Kidney (tissue), 14 donors: ENCODE results near the gene SLC44A4. TPM values are rescaled to one million over a fixed set of nuclear protein-coding genes. Genes with fewer than 3 reads are reported as not detected.
"Not testable (repeated sequence)": the region's sequence is repeated elsewhere in the genome, so short reads cannot be mapped to it uniquely, and the experiment has no call there.

Experiments used
- DNase-seq, 5 donors: peaks; one replicate each; pipeline ENCODE4 v3.0.0-alpha.2; 2013 to 2020
- FAIRE-seq: peaks from 2 replicates; lab custom pipeline; 2012; peaks lifted over from hg19 to GRCh38; lab: Jason Lieb, UNC
- H3K27ac ChIP-seq, 2 donors: one replicate each; pipeline ENCODE4 v1.7.0; 2013; ENCODE audit warnings: low read depth in 2 of 2, low read length in 2 of 2, inconsistent platforms in 1 of 2
- H3K27me3 ChIP-seq: one replicate; pipeline ENCODE4 v1.7.1; 2013; ENCODE audit warnings: low read length, inconsistent platforms; ENCODE audit not compliant: control insufficient read depth, insufficient read depth
- H3K36me3 ChIP-seq, 3 donors: one replicate each; pipeline versions ENCODE4 v1.7.0 to v1.7.1; 2013; ENCODE audit warnings: low read length in 3 of 3, control low read depth in 1 of 3, inconsistent platforms in 1 of 3; ENCODE audit not compliant: insufficient read depth in 3 of 3, control insufficient read depth in 2 of 3
- H3K4me1 ChIP-seq, 3 donors: one replicate each; pipeline versions ENCODE4 v1.7.0 to v1.7.1; 2013; ENCODE audit warnings: low read length in 3 of 3, inconsistent platforms in 1 of 3, low read depth in 1 of 3; ENCODE audit not compliant: control insufficient read depth in 2 of 3, insufficient read depth in 2 of 3
- H3K4me3 ChIP-seq, 3 donors: one replicate each; pipeline versions ENCODE4 v1.7.0 to v1.8.1; 2013; ENCODE audit warnings: low read length in 3 of 3, control low read depth in 1 of 3, inconsistent platforms in 1 of 3
- H3K9ac ChIP-seq, 3 donors: one replicate each; pipeline versions ENCODE4 v1.7.0 to v1.7.1; 2013; ENCODE audit warnings: low read length in 3 of 3, control low read depth in 1 of 3, inconsistent platforms in 1 of 3
- H3K9me3 ChIP-seq, 3 donors: one replicate each; pipeline versions ENCODE4 v1.7.0 to v1.7.1; 2013; ENCODE audit warnings: low read length in 3 of 3, control low read depth in 1 of 3, inconsistent platforms in 1 of 3; ENCODE audit not compliant: control insufficient read depth in 2 of 3, insufficient read depth in 1 of 3
- intact Hi-C: fragments of 100-400 bp; cut with DNase I; formaldehyde crosslinking; loops from one replicate; pipeline ENCODE4 v1.11.1; 2022
- polyA plus RNA-seq: library from polyadenylated mRNA; stranded (reverse); fragments of 350-450 nt; fragmentation: Illumina TruSeq; extraction: RNeasy Lipid Tissue Mini Kit (QIAGEN cat#74804); gene quantifications from one replicate; pipeline ENCODE4 v1.2.3, GENCODE V29; 2014; ENCODE audit warnings: low read depth, low replicate concordance; ENCODE audit not compliant: insufficient read depth
- total RNA-seq: library from RNA; stranded (reverse); fragmentation: NEBNext Ultra II Directional; extraction: Animal tissue kit (Norgen Biotek cat#: 25700); gene quantifications from one replicate; pipeline ENCODE4 v1.2.1, GENCODE V29; 2021
- TF ChIP-seq, protein P1 (sequence below): IDR thresholded peaks from 3 replicates; pipeline ENCODE4 v1.5.1; 2012; ENCODE audit warnings: mild to moderate bottlenecking, moderate library complexity, borderline replicate concordance; ENCODE audit not compliant: insufficient read depth; ENCODE audit errors: extremely low read depth
- donor health status: control.
- donor health status: control.
- donor health status: control.
- donor health status: control.
- donor health status: control.
- donor health status: DM: yes; HTN: yes; CAD: no.
- donor health status: Normal renal cell carcinoma (clear cell type).

The SLC44A4 gene
- total and polyA plus RNA-seq, 2 donors from 2014 or later, result 37.4 to 137 TPM

- no peak for FAIRE-seq
- no peak overlapping the region for H3K4me3 ChIP-seq
These were observed 8.3 kb downstream of the SLC44A4 start for GRCh38 chr6:31870385-31870921.

GRCh38 chr6:31869343-31869742 lies 9.5 kb downstream of the SLC44A4 start:
- no peak overlapping the region for H3K9ac ChIP-seq
- peak in 2 of 5 donors; percentile 38 to 52 for DNase-seq
- intact Hi-C loops, result no loop called here
- H3K9me3 ChIP-seq, result no peaks in the 10 kb centered on the region
- H3K36me3 ChIP-seq, result peaks cover 0 to 3% (median 0%) of the 10 kb centered on the region in 3 donors
- no peak for FAIRE-seq
- H3K4me3 ChIP-seq, result no peak overlapping the region
- no peak overlapping the region for H3K27ac ChIP-seq
- no peaks in the 10 kb centered on the region for H3K27me3 ChIP-seq
- TF ChIP-seq, protein P1, sequence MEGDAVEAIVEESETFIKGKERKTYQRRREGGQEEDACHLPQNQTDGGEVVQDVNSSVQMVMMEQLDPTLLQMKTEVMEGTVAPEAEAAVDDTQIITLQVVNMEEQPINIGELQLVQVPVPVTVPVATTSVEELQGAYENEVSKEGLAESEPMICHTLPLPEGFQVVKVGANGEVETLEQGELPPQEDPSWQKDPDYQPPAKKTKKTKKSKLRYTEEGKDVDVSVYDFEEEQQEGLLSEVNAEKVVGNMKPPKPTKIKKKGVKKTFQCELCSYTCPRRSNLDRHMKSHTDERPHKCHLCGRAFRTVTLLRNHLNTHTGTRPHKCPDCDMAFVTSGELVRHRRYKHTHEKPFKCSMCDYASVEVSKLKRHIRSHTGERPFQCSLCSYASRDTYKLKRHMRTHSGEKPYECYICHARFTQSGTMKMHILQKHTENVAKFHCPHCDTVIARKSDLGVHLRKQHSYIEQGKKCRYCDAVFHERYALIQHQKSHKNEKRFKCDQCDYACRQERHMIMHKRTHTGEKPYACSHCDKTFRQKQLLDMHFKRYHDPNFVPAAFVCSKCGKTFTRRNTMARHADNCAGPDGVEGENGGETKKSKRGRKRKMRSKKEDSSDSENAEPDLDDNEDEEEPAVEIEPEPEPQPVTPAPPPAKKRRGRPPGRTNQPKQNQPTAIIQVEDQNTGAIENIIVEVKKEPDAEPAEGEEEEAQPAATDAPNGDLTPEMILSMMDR, result no peak
- peaks cover 0 to 18% (median 7%) of the 10 kb centered on the region in 3 donors for H3K4me1 ChIP-seq

More at GRCh38 chr6:31870385-31870921, 8.3 kb downstream of the SLC44A4 start:
- H3K9ac ChIP-seq, result no peak overlapping the region
- H3K27me3 ChIP-seq, result no peaks in the 10 kb centered on the region
- H3K4me1 ChIP-seq, result peaks cover 0 to 12% (median 3%) of the 10 kb centered on the region in 3 donors
- no peaks in the 10 kb centered on the region for H3K9me3 ChIP-seq
- no peak overlapping the region for H3K27ac ChIP-seq
- H3K36me3 ChIP-seq, result peaks cover 0 to 3% (median 0%) of the 10 kb centered on the region in 3 donors
- TF ChIP-seq, protein P1, result no peak
- intact Hi-C loops, result no loop called here
- no peak for DNase-seq

DNA sequence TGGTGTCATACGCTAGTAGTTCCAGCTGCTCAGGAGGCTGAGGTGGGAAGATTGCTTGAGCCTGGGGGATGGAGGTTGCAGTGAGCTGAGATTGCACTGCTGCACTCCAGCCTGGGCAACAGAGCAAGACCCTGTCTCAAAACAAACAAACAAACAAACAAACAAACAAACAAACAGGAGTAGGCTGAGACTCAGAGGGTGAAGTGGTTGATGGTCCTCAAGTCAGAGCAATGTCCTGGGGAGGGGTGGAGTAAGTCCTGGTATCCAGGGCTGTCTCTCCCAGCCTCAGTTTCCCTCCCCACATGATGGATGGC lies 10.2 kb downstream of the SLC44A4 start:
- DNase-seq, H3K9me3 ChIP-seq, intact Hi-C loops, H3K4me3 ChIP-seq, FAIRE-seq, H3K36me3 ChIP-seq, H3K9ac ChIP-seq, H3K27ac ChIP-seq, H3K27me3 ChIP-seq: not testable (repeated sequence)
- peaks cover 0 to 18% (median 10%) of the 10 kb centered on the region in 3 donors for H3K4me1 ChIP-seq

DNA sequence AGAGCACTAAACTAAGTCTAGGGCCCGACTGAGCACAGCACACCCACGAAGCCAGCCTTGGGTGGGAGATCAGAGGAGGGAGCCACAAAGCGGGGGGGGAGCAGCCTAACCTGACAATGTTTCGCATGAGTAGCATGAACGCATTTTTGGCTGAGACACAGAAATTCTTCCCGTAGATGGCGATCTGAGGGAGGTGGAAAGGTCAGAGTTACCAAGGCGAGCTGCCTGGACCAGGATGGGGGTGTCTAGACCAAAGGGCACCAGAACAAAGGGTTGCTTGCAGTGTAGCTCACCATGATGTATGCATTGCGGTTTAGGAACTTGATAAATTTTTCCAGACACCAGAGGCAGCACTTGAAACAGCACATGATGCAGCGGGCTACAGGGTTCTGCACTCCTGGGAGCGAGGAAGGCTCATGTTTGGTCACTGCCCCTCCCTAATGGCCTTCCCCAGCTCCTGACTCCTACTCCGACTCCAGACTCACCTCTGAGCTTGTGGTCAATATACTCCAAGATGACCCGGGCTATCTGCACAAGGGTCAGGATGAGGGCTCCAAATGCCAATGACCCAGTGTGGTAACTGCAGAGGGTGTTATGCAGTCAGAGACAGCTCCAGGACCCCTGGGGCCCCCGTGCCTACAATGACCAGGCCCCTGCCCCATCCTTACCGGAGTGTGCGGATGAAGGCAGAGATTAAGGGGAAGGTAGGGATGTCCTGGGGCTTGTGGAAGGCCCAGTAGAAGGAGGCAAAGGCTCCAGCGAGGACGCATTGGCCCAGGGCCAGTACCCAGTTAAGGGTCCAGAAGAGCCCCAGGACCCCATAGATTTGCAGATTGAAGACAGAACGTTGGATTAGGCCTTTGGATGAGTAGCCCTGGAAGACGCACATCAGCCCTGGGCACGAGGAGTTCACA lies 13.3 kb downstream of the SLC44A4 start:
- H3K4me1 ChIP-seq, result peaks cover 0 to 20% (median 10%) of the 10 kb centered on the region in 3 donors
- no peak for FAIRE-seq
- no peak overlapping the region for H3K9ac ChIP-seq
- peak in 3 of 5 donors; percentile 36 to 65 (median 46) for DNase-seq
- peaks cover 0 to 7% (median 0%) of the 10 kb centered on the region in 3 donors for H3K36me3 ChIP-seq
- H3K4me3 ChIP-seq, result no peak overlapping the region
- no peaks in the 10 kb centered on the region for H3K9me3 ChIP-seq
- no peaks in the 10 kb centered on the region for H3K27me3 ChIP-seq
- TF ChIP-seq, protein P1, result no peak
- H3K27ac ChIP-seq, result peak overlapping the region; percentile 43 to 48
- intact Hi-C loops, result no loop called here
